IMR-90 (cell line): ENCODE results near the gene USP40.

ENCODE experiments used
- CEBPB ChIP-seq: IDR thresholded peaks from 2 replicates; pipeline ENCODE4 v1.6.1; 2012; ENCODE audit warnings: low read depth, low read length, improper control_type of control experiment
- CHD1 ChIP-seq: IDR thresholded peaks from 2 replicates; pipeline ENCODE4 v1.6.1; 2012; ENCODE audit warnings: low read depth, low read length, improper control_type of control experiment
- CTCF ChIP-seq: conservative IDR thresholded peaks from 2 replicates; pipeline ENCODE4 v1.5.1; 2012; ENCODE audit warnings: mild to moderate bottlenecking, low read depth, low read length, improper control_type of control experiment
- ELK1 ChIP-seq: fragments of 150-350 bp; IDR thresholded peaks from 2 replicates; pipeline ENCODE4 v1.6.1; 2016; ENCODE audit warnings: low read depth, mild to moderate bottlenecking, low read length, moderate library complexity, borderline replicate concordance
- FOS ChIP-seq: fragments of 150-350 bp; IDR thresholded peaks from 2 replicates; pipeline ENCODE4 v1.6.1; 2016; ENCODE audit warnings: low read depth, low read length
- MAZ ChIP-seq: IDR thresholded peaks from 2 replicates; pipeline ENCODE4 v1.6.1; 2012; ENCODE audit warnings: low read depth, mild to moderate bottlenecking, low read length, improper control_type of control experiment, moderate library complexity, borderline replicate concordance
- MXI1 ChIP-seq: IDR thresholded peaks from 2 replicates; pipeline ENCODE4 v1.6.1; 2012; ENCODE audit warnings: low read depth, mild to moderate bottlenecking, low read length, moderate library complexity, borderline replicate concordance
- POLR2A ChIP-seq: IDR thresholded peaks from 2 replicates; pipeline ENCODE4 v1.6.1; 2012; ENCODE audit warnings: mild to moderate bottlenecking, low read depth, low read length
- SMC3 ChIP-seq: fragments of 150-350 bp; IDR thresholded peaks from 2 replicates; pipeline ENCODE4 v1.6.1; 2016; ENCODE audit warnings: low read depth, mild to moderate bottlenecking, antibody characterized with exemption, low read length, moderate library complexity
- TF ChIP-seq, protein P1 (sequence below): fragments of 150-350 bp; IDR thresholded peaks from 2 replicates; pipeline ENCODE4 v1.6.1; 2017; ENCODE audit warnings: mild to moderate bottlenecking, antibody characterized with exemption, low read length, low read depth

DNA sequence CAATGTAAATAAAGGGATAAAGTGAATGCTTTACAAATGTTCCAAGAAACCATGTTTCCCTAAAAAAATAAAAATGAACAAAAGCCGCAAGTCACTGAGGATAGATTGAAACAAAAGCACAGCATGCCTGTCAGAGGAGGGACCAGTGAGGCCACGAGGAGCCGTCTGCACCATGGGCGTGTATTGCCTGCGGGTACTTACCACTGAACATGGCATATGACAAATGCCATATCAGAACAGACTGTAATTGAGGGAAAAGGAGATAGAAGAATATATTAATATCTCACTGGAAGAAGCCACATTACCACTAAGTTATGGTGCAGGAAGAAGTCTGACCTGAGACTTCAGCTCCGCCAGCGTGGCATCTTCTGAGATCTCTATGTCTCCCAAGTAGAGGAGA, 75.8 kb downstream of the USP40 start:
- TF ChIP-seq ELK1 = no peak
- no peak for TF ChIP-seq FOS
- no peak for TF ChIP-seq CTCF
- TF ChIP-seq POLR2A = no peak
- no peak for TF ChIP-seq MXI1
- TF ChIP-seq MAZ = no peak
- TF ChIP-seq CHD1 = no peak
- no peak for TF ChIP-seq CEBPB
- no peak for TF ChIP-seq SMC3
- TF ChIP-seq, protein P1, sequence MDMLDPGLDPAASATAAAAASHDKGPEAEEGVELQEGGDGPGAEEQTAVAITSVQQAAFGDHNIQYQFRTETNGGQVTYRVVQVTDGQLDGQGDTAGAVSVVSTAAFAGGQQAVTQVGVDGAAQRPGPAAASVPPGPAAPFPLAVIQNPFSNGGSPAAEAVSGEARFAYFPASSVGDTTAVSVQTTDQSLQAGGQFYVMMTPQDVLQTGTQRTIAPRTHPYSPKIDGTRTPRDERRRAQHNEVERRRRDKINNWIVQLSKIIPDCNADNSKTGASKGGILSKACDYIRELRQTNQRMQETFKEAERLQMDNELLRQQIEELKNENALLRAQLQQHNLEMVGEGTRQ = no peak
